Pancreas (tissue), 10 donors: ENCODE data around the gene LRRC32. TPM values are rescaled to one million over a fixed set of nuclear protein-coding genes. Genes with fewer than 3 reads are reported as not detected.

ENCODE experiments used
- ATAC-seq, 4 donors: fragments of 200-7000 bp; cut with Tn5 transposase; one replicate each; pipeline versions ENCODE4 v1.8.0 to v1.9.1; 2020; ENCODE audit warnings: mild to moderate bottlenecking in 4 of 4, moderate library complexity in 4 of 4
- DNase-seq, 6 donors: peaks; one replicate each; pipeline ENCODE4 v3.0.0-alpha.2; 2020
- FAIRE-seq: peaks from 2 replicates; lab custom pipeline; 2012; peaks lifted over from hg19 to GRCh38; lab: Jason Lieb, UNC
- H3K27ac ChIP-seq, 4 donors: fragments of 200-600 bp; sonication (generic); 1 replicate in 3 of 4; 2 replicates in 1 of 4; pipeline versions ENCODE4 v1.5.0 to v1.8.0; 2020
- H3K27me3 ChIP-seq, 4 donors: fragments of 200-600 bp; one replicate each; pipeline ENCODE4 v1.8.0; 2021
- H3K36me3 ChIP-seq, 3 donors: fragments of 200-600 bp; sonication (generic) in 1 of 3; one replicate each; pipeline versions ENCODE4 v1.5.0 to v1.8.0; 2020 to 2021
- H3K4me1 ChIP-seq, 3 donors: fragments of 200-600 bp; one replicate each; pipeline ENCODE4 v1.8.0; 2021
- H3K4me3 ChIP-seq, 4 donors: fragments of 200-600 bp; sonication (generic) in 2 of 4; one replicate each; pipeline versions ENCODE4 v1.5.0 to v1.8.0; 2020 to 2021
- H3K9me3 ChIP-seq, 4 donors: fragments of 200-600 bp; one replicate each; pipeline ENCODE4 v1.8.0; 2021
- WGBS, 2 donors: extraction: QIAGEN DNeasy Blood & Tissue Kit; methylation state at CpG; one replicate each; pipeline ENCODE4 v1.1.7; 2013; 5-methylcytosine and 5-hydroxymethylcytosine counted together
- intact Hi-C, 3 donors: fragments of 100-400 bp; cut with DNase I; formaldehyde crosslinking; loops; one replicate each; pipeline versions ENCODE4 v1.11.1 to v1.14.2; 2022
- polyA plus RNA-seq, 2 donors: library from polyadenylated mRNA; stranded (reverse); fragments of 200-250 nt; gene quantifications; one replicate each; pipeline ENCODE4 v1.2.3, GENCODE V29; 2013
- total RNA-seq, 6 donors: library from RNA; stranded (reverse); fragmentation: NEBNext Ultra II Directional in 4 of 6; extraction: Animal tissue kit (Norgen Biotek cat#: 25700) in 4 of 6; gene quantifications; one replicate each; pipeline versions ENCODE4 v1.2.1 to v1.2.4, GENCODE V29; 2021 to 2023
- TF ChIP-seq, protein P1 (sequence below), 4 donors: fragments of 200-600 bp; sonication (generic) in 3 of 4; IDR thresholded peaks; one replicate each; pipeline versions ENCODE4 v1.5.0 to v1.8.0; 2021; ENCODE audit warnings: antibody characterized with exemption in 4 of 4
- donor health status: healthy with polysubstance abuse.
- donor health status: DM: no; HTN: no; CAD: no; lungs with moderate emphysema.
- donor health status: DM: no; HTN: no; CAD: no.
- donor health status: control.
- donor health status: control.
- donor health status: Bipolar disorder and iron deficiency.
- donor health status: DM: yes; HTN: yes; CAD: no.
- donor health status: DM: no; HTN: no; CAD: no.
- donor health status: DM: no; HTN: no; CAD: no.
- donor health status: DM: yes; HTN: yes; CAD: no.

The LRRC32 gene
- total and polyA plus RNA-seq, 8 donors, result 5.7 to 43.0 (median 12.0) TPM

DNA sequence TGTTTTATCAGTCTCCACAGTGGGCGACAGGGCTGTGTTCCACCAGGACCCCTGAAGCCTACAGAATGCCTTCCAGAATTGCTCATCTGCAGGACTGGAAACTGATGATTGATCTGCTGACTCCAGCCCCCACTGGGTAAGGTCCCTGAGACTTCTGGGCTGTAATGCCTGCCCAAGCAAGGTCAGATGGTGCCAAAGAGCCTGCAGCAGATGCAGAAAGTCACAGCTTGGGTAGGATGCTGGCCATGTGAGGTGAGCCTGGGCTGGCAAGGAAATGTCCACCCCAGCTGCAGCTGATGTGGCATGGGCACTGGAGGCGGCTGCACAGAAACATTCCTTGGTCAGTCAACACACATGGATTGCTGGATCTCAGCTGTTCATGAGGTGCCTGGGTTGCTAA is 30.9 kb downstream of the LRRC32 start:
- intact Hi-C loops, result no loop called here
- no peak for ATAC-seq
- Histone ChIP-seq H3K9me3 (no peaks in the 10 kb centered on the region), H3K27me3 (no peaks in the 10 kb centered on the region), H3K4me1 (no peaks in the 10 kb centered on the region), H3K4me3 (no peak overlapping the region), H3K36me3 (no peaks in the 10 kb centered on the region), H3K27ac (no peak overlapping the region)
- FAIRE-seq, result no peak
- 79 to 85% methylated on average over 2 of the region's 2 CpGs for WGBS, 2 donors
- no peak for DNase-seq
- TF ChIP-seq, protein P1, sequence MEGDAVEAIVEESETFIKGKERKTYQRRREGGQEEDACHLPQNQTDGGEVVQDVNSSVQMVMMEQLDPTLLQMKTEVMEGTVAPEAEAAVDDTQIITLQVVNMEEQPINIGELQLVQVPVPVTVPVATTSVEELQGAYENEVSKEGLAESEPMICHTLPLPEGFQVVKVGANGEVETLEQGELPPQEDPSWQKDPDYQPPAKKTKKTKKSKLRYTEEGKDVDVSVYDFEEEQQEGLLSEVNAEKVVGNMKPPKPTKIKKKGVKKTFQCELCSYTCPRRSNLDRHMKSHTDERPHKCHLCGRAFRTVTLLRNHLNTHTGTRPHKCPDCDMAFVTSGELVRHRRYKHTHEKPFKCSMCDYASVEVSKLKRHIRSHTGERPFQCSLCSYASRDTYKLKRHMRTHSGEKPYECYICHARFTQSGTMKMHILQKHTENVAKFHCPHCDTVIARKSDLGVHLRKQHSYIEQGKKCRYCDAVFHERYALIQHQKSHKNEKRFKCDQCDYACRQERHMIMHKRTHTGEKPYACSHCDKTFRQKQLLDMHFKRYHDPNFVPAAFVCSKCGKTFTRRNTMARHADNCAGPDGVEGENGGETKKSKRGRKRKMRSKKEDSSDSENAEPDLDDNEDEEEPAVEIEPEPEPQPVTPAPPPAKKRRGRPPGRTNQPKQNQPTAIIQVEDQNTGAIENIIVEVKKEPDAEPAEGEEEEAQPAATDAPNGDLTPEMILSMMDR (IDR thresholded peaks at IDR 0.05), result no peak

DNA sequence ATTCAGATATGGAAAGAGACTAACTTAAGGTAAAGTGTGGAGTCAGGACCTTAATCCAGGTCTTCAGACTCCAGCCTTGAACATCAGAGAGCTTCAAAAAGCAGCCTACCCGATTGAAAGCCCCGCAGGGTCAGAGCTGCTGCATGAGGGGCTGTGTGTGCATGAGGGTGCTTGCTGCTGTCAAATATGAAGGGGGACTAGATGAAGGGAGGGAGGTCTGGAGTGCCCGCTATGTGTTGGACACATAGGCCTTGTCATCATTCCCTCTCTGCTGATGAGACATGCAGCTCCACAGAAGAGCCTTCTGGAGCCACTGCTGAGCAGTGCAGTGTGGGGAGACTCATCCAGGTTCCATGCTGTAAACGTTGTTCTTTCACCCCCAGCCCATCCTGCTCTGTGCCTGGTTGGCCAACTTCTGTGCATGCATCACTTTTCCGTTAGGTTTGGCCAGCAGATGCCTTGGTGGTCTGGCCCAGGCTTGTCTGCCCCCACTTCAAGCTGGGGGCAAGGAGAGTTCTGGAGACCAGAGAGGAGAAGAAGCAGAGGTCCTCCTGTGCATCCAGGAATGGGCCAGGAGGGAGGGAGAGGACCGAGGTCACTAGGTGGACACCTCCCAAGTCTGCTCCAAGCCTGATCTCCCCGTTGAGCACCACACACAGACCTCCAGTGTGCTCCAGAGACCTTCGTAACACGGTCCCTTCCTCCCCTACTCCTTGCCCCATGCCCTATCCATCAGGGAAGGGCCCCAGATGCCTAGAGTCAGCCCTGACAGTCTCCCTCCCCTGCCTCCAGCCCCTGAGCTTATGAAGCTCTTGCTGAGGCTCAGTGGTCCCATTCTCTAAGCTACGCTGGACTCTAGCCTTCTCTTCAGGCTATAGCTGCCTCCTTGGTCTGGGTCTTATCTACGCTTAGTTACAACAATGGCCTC is 32.0 kb downstream of the LRRC32 start:
- no peak overlapping the region for H3K4me3 ChIP-seq
- ATAC-seq, result no peak
- no peak overlapping the region for H3K27ac ChIP-seq
- H3K9me3 ChIP-seq, result no peaks in the 10 kb centered on the region
- FAIRE-seq, result no peak
- no peaks in the 10 kb centered on the region for H3K27me3 ChIP-seq
- WGBS, 2 donors, result 81 to 85% methylated on average over 11 of the region's 11 CpGs
- intact Hi-C loops, result no loop called here
- no peak for DNase-seq
- no peaks in the 10 kb centered on the region for H3K36me3 ChIP-seq
- TF ChIP-seq, protein P1 (IDR thresholded peaks at IDR 0.05), result no peak
- H3K4me1 ChIP-seq, result no peaks in the 10 kb centered on the region

DNA sequence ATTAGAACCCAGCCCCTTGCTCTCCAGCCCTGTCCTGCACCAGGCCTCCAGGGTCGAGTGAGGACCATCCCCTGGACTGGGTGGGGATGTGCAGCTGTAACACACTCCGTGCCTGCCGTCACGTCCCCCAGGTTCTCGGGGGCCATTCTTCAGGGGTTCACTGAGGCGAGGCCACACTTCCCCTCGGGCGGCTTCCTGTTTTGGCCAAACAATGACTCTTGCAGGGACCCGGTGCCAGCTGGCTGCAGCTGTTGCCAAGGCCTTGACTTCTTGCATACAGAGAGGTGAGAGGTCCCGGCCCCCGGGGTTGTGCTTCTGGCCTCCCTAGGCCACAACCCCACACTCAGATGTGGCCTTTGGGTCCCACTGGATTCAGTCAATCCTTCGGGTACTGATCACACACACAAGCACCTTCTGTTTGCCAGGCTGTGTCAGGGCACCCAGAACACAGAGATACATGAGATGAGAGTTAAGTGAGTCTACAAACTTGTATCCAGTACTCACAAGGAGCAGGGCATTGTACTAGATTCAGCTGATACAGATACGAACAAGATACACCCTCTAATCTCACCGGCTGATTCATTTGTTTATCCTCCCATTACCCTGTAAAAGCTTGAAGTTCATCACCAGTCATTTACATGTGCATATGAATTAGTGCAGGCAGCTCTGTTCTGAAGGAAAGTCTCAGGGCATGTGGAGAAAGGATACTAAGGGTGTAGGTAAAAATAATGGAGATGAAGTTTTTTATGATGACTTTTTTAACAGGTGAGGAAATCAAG is 32.9 kb downstream of the LRRC32 start:
- peak in 1 of 4 donors; percentile 53 for ATAC-seq
- 57 to 71% methylated on average over 14 of the region's 14 CpGs for WGBS, 2 donors

DNA sequence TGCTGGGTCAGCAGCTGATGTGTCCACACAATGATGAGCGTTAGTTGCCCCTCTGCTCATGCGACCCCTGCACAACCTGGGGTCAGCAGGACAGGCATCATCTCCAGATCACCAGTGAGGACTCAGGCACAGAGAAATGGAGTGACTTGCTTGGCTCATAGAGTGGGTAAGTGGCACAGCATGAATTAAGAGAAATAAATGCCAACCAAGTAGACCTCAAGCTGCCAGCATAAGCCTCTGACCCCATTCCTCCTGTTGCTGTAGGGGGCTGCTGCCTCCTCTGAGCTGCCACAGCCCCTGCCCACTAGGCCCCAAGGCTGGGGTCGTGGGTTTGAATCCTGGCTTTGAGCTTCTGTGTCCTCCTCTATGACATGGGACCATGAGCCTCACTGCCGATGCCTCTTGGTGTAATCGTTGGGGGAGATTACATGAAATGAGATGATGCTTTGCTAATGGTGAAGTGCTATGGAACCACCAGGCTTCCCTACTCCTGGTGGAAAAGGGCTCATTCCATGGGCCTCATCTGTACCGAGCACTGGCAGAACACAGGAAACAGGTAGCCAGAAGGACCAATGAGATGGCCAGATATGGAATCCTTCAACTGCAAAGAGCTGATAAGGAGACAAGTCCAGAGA is 33.6 kb downstream of the LRRC32 start:
- intact Hi-C loops, result no loop called here
- Histone ChIP-seq H3K27ac (no peak overlapping the region), H3K4me1 (no peaks in the 10 kb centered on the region), H3K4me3 (no peak overlapping the region), H3K27me3 (no peaks in the 10 kb centered on the region), H3K9me3 (no peaks in the 10 kb centered on the region), H3K36me3 (no peaks in the 10 kb centered on the region)
- TF ChIP-seq, protein P1 (IDR thresholded peaks at IDR 0.05), result no peak
- FAIRE-seq (no peak), DNase-seq (no peak), ATAC-seq (no peak)
- WGBS, 2 donors, result 84 to 86% methylated on average over 6 of the region's 6 CpGs

More for the DNA sequence above, 32.9 kb downstream of the LRRC32 start:
- Histone ChIP-seq H3K36me3 (no peaks in the 10 kb centered on the region), H3K9me3 (no peaks in the 10 kb centered on the region), H3K4me1 (no peaks in the 10 kb centered on the region), H3K27ac (no peak overlapping the region), H3K4me3 (no peak overlapping the region), H3K27me3 (no peaks in the 10 kb centered on the region)
- TF ChIP-seq, protein P1 (IDR thresholded peaks at IDR 0.05), result no peak
- FAIRE-seq, result no peak
- peak in 1 of 6 donors; percentile 53 for DNase-seq
- intact Hi-C loops, result no loop called here
